Measurements from ENCODE around the gene TMED5.
"Not testable (repeated sequence)": the region's sequence is repeated elsewhere in the genome, so short reads cannot be mapped to it uniquely, and the experiment has no call there.

The TMED5 gene

DNA sequence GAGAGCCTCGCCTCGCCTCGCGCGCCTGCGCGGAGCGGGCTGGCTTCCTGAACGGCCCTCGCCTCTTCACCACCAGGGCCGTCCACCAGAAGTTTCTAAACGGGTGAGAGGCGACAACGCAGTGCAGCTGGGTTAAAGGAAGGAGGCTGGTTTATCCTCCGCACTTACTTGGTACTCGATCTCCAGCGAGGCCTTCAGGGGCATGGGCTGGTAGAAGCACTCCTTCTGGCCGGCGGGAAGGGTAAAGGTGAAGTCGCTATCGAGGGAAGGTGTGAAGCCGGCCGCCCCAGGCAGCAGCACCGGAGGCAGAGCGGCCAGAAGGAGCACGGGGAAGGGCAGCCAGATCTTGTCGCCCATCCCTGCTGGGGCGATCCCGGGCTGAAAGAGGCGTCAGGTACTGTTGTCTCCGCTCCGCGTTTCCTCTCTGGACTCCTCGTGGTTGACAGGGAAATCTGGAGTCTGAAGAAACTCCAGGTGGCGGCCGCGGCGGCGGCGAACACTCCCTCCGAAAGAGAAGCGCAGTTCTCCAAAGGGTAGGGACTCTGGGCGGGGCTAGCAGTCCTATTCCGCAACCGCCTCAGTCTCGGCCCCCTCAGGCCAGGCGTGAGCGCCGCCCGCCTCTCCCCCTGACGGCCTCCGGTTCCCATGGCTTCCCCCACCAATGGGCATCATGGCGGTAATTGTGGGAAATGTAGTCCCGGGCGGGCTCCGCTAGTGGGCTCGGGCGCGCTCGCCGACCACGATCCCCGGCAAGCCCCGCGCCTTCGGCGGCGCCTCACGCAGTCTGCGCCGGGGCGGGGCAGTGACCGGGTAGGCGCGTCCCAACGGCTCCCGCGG, at the start of gene TMED5:
Gene TMED5, minus strand, starts transcription at position 528 of the 837 bp plus-strand sequence. Its CDS starts 171 bp downstream, at position 357.
- H3K27ac ChIP-seq (ENCODE audit: low read depth in 2 of 2, low read length in 2 of 2) = peak within 1 kb of the TSS; percentile 99 to 100
- no peaks in the 10 kb centered on the region for H3K9me3 ChIP-seq (ENCODE audit: control insufficient read depth in 2 of 2, low read length in 2 of 2)
- peak within 1 kb of the TSS; percentile 87 to 98 for H3K4me3 ChIP-seq (ENCODE audit: low read length in 2 of 2)
- no peaks in the 10 kb centered on the region for H3K27me3 ChIP-seq (ENCODE audit: control insufficient read depth in 2 of 2, insufficient read depth in 2 of 2, low read length in 2 of 2)
- H3K9ac ChIP-seq (ENCODE audit: low read depth in 1 of 2, low read length in 2 of 2) = peak within 1 kb of the TSS; percentile 98 to 100
- peaks cover 8 to 13% of the 10 kb centered on the region in 2 donors for H3K4me1 ChIP-seq (ENCODE audit: control insufficient read depth in 2 of 2, insufficient read depth in 2 of 2, low read length in 2 of 2)
- H3K36me3 ChIP-seq (ENCODE audit: control insufficient read depth in 2 of 2, insufficient read depth in 2 of 2, low read length in 2 of 2) = no peaks in the 10 kb centered on the region

DNA sequence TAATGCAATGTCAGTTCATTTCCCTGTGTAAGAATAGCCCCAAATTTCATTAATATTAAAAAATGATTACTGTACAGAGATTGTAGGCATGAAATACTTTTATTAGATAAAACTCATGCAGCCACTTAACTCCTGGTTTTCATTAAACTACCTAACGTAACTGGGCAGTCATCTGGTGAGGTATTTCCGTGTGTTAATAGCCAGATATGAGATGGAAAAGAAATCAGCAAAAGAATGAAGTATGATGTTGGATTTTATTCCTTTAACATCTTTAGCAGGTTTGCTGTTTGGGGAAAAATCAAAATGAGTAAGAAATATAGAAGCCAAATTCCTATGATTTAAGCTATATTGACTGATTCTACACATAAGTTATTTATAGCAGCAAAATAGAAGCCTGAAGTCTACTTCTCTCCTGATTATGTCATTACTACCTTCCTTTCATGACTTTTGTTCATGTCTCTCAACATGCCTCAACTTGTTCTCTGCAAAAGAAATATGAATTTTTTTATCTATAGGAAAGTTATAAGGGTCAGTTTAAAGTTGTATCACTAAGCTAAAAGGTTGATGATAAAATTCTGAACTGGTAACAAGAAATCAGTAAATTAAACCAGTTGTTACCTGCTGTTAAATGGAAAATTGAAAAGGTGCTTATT, 42.9 kb upstream of the TMED5 start:
- Histone ChIP-seq H3K36me3 (ENCODE audit: control insufficient read depth in 2 of 2, insufficient read depth in 2 of 2, low read length in 2 of 2) (peaks cover 0 to 2% of the 10 kb centered on the region in 2 donors), H3K27me3 (ENCODE audit: control insufficient read depth in 2 of 2, insufficient read depth in 2 of 2, low read length in 2 of 2) (no peaks in the 10 kb centered on the region), H3K4me1 (ENCODE audit: control insufficient read depth in 2 of 2, insufficient read depth in 2 of 2, low read length in 2 of 2) (no peaks in the 10 kb centered on the region), H3K9ac (ENCODE audit: low read depth in 1 of 2, low read length in 2 of 2) (no peak overlapping the region), H3K9me3 (ENCODE audit: control insufficient read depth in 2 of 2, low read length in 2 of 2) (no peaks in the 10 kb centered on the region), H3K27ac (ENCODE audit: low read depth in 2 of 2, low read length in 2 of 2) (no peak overlapping the region), H3K4me3 (ENCODE audit: low read length in 2 of 2) (no peak overlapping the region)

DNA sequence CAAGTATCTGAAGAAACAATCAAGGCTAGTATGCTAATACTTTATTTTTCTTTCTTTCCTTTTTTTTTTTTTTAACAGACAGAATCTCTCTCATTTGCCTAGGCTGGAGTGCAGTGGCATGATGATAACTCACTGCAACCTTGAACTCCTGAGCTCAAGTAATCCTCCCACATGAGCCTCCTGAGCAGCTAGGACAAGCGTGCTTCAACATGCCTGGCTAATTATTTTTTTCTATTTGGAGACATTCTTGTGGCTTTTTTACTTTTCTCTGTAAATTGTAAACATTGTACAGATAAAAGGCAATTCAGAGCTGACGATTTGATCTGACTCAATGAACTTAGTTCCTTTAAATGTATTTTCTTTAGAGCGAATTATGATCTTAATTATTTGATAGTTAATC, 41.7 kb upstream of the TMED5 start:
- Histone ChIP-seq H3K4me1 (ENCODE audit: control insufficient read depth in 2 of 2, insufficient read depth in 2 of 2, low read length in 2 of 2) (no peaks in the 10 kb centered on the region), H3K4me3 (ENCODE audit: low read length in 2 of 2) (no peak overlapping the region), H3K27me3 (ENCODE audit: control insufficient read depth in 2 of 2, insufficient read depth in 2 of 2, low read length in 2 of 2) (no peaks in the 10 kb centered on the region), H3K27ac (ENCODE audit: low read depth in 2 of 2, low read length in 2 of 2) (no peak overlapping the region), H3K9ac (ENCODE audit: low read depth in 1 of 2, low read length in 2 of 2) (no peak overlapping the region), H3K36me3 (ENCODE audit: control insufficient read depth in 2 of 2, insufficient read depth in 2 of 2, low read length in 2 of 2) (peaks cover 0 to 2% of the 10 kb centered on the region in 2 donors), H3K9me3 (ENCODE audit: control insufficient read depth in 2 of 2, low read length in 2 of 2) (no peaks in the 10 kb centered on the region)

DNA sequence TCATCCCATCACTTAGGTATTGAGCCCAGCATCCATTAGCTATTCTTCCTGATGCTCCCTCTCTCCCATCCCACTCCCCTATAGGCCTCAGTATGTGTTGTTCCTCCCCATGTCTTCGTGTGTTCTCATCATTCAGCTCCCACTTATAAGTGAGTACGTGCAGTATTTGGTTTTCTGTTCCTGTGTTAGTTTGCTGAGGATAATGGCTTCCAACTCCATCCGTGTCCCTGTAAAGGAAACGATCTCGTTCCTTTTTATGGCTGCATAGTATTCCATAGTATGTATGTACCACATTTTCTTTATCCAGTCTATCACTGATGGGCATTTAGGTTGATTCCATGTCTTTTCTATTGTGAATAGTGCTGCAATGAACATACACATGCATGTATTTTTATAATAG, 40.5 kb upstream of the TMED5 start:
- H3K4me1 ChIP-seq (ENCODE audit: control insufficient read depth in 2 of 2, insufficient read depth in 2 of 2, low read length in 2 of 2); H3K4me3 ChIP-seq (ENCODE audit: low read length in 2 of 2); H3K27me3 ChIP-seq (ENCODE audit: control insufficient read depth in 2 of 2, insufficient read depth in 2 of 2, low read length in 2 of 2); H3K27ac ChIP-seq (ENCODE audit: low read depth in 2 of 2, low read length in 2 of 2); H3K36me3 ChIP-seq (ENCODE audit: control insufficient read depth in 2 of 2, insufficient read depth in 2 of 2, low read length in 2 of 2); H3K9me3 ChIP-seq (ENCODE audit: control insufficient read depth in 2 of 2, low read length in 2 of 2); H3K9ac ChIP-seq (ENCODE audit: low read depth in 1 of 2, low read length in 2 of 2): not testable (repeated sequence)

DNA sequence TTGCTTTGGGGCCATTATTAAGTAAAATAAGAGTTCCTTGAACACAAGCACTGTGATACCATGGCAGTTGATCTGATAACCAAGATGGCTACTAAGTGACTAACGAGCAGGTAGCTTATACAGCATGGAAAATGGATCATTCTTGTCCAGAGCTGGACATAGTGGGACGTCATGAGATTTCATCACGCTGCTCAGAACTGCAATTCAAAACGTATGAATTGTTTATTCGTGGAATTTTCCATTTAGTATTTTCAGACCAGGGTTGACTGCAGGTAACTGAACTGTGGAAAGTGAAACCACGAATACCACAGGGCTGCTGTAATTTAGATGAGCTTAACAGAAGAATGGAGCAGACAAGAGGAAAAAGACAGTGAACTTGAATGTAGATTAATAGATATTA, 39.2 kb upstream of the TMED5 start:
- Histone ChIP-seq H3K9me3 (ENCODE audit: control insufficient read depth in 2 of 2, low read length in 2 of 2) (no peaks in the 10 kb centered on the region), H3K36me3 (ENCODE audit: control insufficient read depth in 2 of 2, insufficient read depth in 2 of 2, low read length in 2 of 2) (peaks cover 0 to 2% of the 10 kb centered on the region in 2 donors), H3K27ac (ENCODE audit: low read depth in 2 of 2, low read length in 2 of 2) (no peak overlapping the region), H3K4me1 (ENCODE audit: control insufficient read depth in 2 of 2, insufficient read depth in 2 of 2, low read length in 2 of 2) (no peaks in the 10 kb centered on the region), H3K4me3 (ENCODE audit: low read length in 2 of 2) (peak overlapping the region in 1 of 2 donors; percentile 38), H3K27me3 (ENCODE audit: control insufficient read depth in 2 of 2, insufficient read depth in 2 of 2, low read length in 2 of 2) (no peaks in the 10 kb centered on the region), H3K9ac (ENCODE audit: low read depth in 1 of 2, low read length in 2 of 2) (no peak overlapping the region)

DNA sequence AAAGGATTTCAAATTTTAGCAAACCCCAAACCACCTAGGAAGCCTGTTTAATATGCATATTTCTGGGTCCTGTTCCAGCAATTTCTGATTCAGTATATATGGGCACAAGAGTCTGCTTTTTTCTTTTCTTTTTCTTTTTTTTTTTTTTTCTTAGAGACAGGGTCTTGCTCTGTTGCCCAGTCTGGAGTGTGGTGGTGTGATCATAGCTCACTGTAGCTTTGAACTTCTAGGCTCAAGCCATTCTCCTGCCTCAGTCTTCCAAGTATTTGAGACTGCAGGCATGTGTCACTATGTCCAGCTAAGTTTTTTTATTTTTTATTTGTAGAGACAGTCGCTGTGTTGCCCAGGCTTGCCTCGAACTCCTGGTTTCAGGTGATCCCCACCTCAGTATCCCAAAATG, 35.1 kb upstream of the TMED5 start:
- Histone ChIP-seq H3K27ac (ENCODE audit: low read depth in 2 of 2, low read length in 2 of 2) (no peak overlapping the region), H3K27me3 (ENCODE audit: control insufficient read depth in 2 of 2, insufficient read depth in 2 of 2, low read length in 2 of 2) (no peaks in the 10 kb centered on the region), H3K9ac (ENCODE audit: low read depth in 1 of 2, low read length in 2 of 2) (no peak overlapping the region), H3K9me3 (ENCODE audit: control insufficient read depth in 2 of 2, low read length in 2 of 2) (no peaks in the 10 kb centered on the region), H3K4me1 (ENCODE audit: control insufficient read depth in 2 of 2, insufficient read depth in 2 of 2, low read length in 2 of 2) (no peaks in the 10 kb centered on the region), H3K36me3 (ENCODE audit: control insufficient read depth in 2 of 2, insufficient read depth in 2 of 2, low read length in 2 of 2) (no peaks in the 10 kb centered on the region), H3K4me3 (ENCODE audit: low read length in 2 of 2) (no peak overlapping the region)

DNA sequence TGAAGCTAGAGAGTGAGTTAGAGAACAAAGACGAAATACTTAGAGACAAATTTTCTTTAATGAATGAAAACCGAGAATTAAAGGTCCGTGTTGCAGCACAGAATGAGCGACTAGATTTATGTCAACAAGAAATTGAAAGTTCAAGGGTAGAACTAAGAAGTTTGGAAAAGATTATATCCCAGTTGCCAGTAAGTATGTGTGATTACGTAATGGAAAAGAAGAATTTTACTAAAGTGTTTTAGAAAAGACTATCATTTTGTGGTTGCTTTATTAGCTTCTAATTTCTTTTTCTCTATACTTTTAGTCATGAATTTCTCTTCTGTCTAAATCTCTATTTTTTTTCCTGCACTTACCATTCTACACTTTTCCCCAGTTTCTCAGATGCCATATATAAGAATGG, 27.0 kb upstream of the TMED5 start:
- Histone ChIP-seq H3K4me1 (ENCODE audit: control insufficient read depth in 2 of 2, insufficient read depth in 2 of 2, low read length in 2 of 2) (no peaks in the 10 kb centered on the region), H3K4me3 (ENCODE audit: low read length in 2 of 2) (no peak overlapping the region), H3K36me3 (ENCODE audit: control insufficient read depth in 2 of 2, insufficient read depth in 2 of 2, low read length in 2 of 2) (peaks cover 0 to 3% of the 10 kb centered on the region in 2 donors), H3K9me3 (ENCODE audit: control insufficient read depth in 2 of 2, low read length in 2 of 2) (no peaks in the 10 kb centered on the region), H3K27me3 (ENCODE audit: control insufficient read depth in 2 of 2, insufficient read depth in 2 of 2, low read length in 2 of 2) (no peaks in the 10 kb centered on the region), H3K27ac (ENCODE audit: low read depth in 2 of 2, low read length in 2 of 2) (no peak overlapping the region), H3K9ac (ENCODE audit: low read depth in 1 of 2, low read length in 2 of 2) (no peak overlapping the region)

DNA sequence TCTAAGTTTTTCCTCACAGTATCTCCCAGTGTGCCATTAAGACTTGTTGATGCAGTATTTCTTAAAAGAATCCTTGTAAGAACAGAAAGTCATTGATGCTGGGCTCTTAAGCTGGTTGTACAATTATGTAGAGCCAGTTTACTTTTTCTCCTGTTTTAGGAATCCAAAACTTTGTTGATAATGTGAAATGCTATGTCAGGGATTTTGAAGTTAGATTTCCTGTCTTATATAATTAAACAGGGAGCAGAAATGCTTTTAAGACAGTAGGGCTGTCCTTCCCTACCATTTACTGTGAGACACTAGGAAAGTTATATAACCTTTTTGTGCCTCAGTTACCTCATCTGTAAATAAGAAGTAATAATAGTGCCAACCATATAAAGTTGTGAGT, 26.3 kb upstream of the TMED5 start:
- no peaks in the 10 kb centered on the region for H3K4me1 ChIP-seq (ENCODE audit: control insufficient read depth in 2 of 2, insufficient read depth in 2 of 2, low read length in 2 of 2)
- no peak overlapping the region for H3K4me3 ChIP-seq (ENCODE audit: low read length in 2 of 2)
- H3K9me3 ChIP-seq (ENCODE audit: control insufficient read depth in 2 of 2, low read length in 2 of 2) = no peaks in the 10 kb centered on the region
- H3K36me3 ChIP-seq (ENCODE audit: control insufficient read depth in 2 of 2, insufficient read depth in 2 of 2, low read length in 2 of 2) = peaks cover 0 to 3% of the 10 kb centered on the region in 2 donors
- no peak overlapping the region for H3K27ac ChIP-seq (ENCODE audit: low read depth in 2 of 2, low read length in 2 of 2)
- H3K9ac ChIP-seq (ENCODE audit: low read depth in 1 of 2, low read length in 2 of 2) = no peak overlapping the region
- H3K27me3 ChIP-seq (ENCODE audit: control insufficient read depth in 2 of 2, insufficient read depth in 2 of 2, low read length in 2 of 2) = no peaks in the 10 kb centered on the region

DNA sequence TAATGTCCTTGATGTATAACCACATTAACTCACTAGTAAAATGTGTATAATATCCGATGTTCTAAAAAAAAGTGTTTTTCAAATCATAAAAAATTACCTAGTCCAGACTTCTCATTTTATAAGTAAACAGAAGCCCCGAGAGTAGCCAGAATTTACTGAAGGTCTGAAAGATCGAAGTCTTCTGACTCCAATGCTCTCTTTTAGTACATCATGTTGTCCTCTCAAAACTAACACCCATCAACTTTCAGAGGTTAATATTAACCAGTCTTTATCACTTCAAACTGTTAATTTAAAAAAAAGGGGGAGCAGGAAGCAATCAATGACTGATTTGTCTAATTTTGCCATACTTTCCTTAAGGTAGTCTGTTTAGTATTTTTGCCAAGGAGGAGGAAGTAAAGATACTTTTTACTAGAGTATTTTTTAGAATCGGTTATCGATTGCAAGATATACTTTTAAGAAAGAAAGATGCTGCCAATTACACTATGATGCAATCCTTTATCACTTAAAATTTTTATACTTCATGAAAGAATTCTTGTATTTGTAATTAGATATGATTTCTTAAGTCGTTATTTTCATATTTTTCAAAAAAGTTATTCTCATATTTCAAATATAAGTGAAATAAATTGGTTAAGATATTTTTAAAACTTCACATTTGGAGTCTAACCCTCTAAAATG, 25.8 kb upstream of the TMED5 start:
- Histone ChIP-seq H3K27me3 (ENCODE audit: control insufficient read depth in 2 of 2, insufficient read depth in 2 of 2, low read length in 2 of 2) (no peaks in the 10 kb centered on the region), H3K9ac (ENCODE audit: low read depth in 1 of 2, low read length in 2 of 2) (no peak overlapping the region), H3K4me3 (ENCODE audit: low read length in 2 of 2) (no peak overlapping the region), H3K27ac (ENCODE audit: low read depth in 2 of 2, low read length in 2 of 2) (no peak overlapping the region), H3K9me3 (ENCODE audit: control insufficient read depth in 2 of 2, low read length in 2 of 2) (no peaks in the 10 kb centered on the region), H3K4me1 (ENCODE audit: control insufficient read depth in 2 of 2, insufficient read depth in 2 of 2, low read length in 2 of 2) (no peaks in the 10 kb centered on the region), H3K36me3 (ENCODE audit: control insufficient read depth in 2 of 2, insufficient read depth in 2 of 2, low read length in 2 of 2) (peaks cover 0 to 3% of the 10 kb centered on the region in 2 donors)

DNA sequence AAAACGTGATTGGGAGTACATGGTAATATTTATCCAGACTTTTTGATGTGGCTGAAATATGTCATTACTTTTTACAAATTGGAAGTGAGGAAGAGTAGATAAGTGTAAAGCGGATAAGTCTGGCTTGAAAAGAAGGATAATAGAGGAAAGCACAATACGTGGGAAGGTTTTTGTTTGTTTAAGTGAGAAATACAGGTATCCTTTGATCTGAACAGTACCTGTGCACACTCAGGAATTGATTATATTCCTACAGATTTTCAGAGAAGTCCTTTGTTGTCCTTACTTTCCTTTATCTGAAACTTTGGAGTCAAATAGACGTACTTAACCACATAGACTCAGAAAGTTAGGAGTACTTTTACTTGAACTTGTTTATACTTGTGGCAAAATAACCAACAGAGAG, 20.5 kb upstream of the TMED5 start:
- Histone ChIP-seq H3K4me3 (ENCODE audit: low read length in 2 of 2) (no peak overlapping the region), H3K27me3 (ENCODE audit: control insufficient read depth in 2 of 2, insufficient read depth in 2 of 2, low read length in 2 of 2) (no peaks in the 10 kb centered on the region), H3K9me3 (ENCODE audit: control insufficient read depth in 2 of 2, low read length in 2 of 2) (no peaks in the 10 kb centered on the region), H3K9ac (ENCODE audit: low read depth in 1 of 2, low read length in 2 of 2) (no peak overlapping the region), H3K36me3 (ENCODE audit: control insufficient read depth in 2 of 2, insufficient read depth in 2 of 2, low read length in 2 of 2) (no peaks in the 10 kb centered on the region), H3K4me1 (ENCODE audit: control insufficient read depth in 2 of 2, insufficient read depth in 2 of 2, low read length in 2 of 2) (no peaks in the 10 kb centered on the region), H3K27ac (ENCODE audit: low read depth in 2 of 2, low read length in 2 of 2) (no peak overlapping the region)
